H9 (cell line): ENCODE data around the gene ALOX5AP. TPM values are rescaled to one million over a fixed set of nuclear protein-coding genes. Genes with fewer than 3 reads are reported as not detected.

Source experiments
- DNase-seq: peaks from one replicate; pipeline ENCODE4 v3.0.0-alpha.2; 2017
- H2AFZ ChIP-seq: one replicate; pipeline ENCODE4 v1.6.1; 2013; ENCODE audit warnings: mild to moderate bottlenecking, low read length, control low read depth, moderate library complexity
- H2AK5ac ChIP-seq: 2 replicates; pipeline ENCODE4 v1.6.1; 2013; ENCODE audit warnings: low read length, control low read depth, mixed read lengths; ENCODE audit not compliant: insufficient read length
- H2BK120ac ChIP-seq: one replicate; pipeline ENCODE4 v1.6.1; 2013; ENCODE audit warnings: low read depth, mild to moderate bottlenecking, low read length, control low read depth, inconsistent platforms; ENCODE audit not compliant: poor library complexity, severe bottlenecking
- H2BK12ac ChIP-seq: 2 replicates; pipeline ENCODE4 v1.6.1; 2013; ENCODE audit warnings: low read length, control low read depth, mixed read lengths, low read depth; ENCODE audit not compliant: insufficient read length
- H2BK15ac ChIP-seq: 2 replicates; pipeline ENCODE4 v1.6.1; 2013; ENCODE audit warnings: low read depth, low read length, control low read depth
- H2BK20ac ChIP-seq: one replicate; pipeline ENCODE4 v1.6.1; 2013; ENCODE audit warnings: low read depth, mild to moderate bottlenecking, low read length, control low read depth, inconsistent platforms; ENCODE audit not compliant: poor library complexity, severe bottlenecking
- H2BK5ac ChIP-seq: 2 replicates; pipeline ENCODE4 v1.6.1; 2013; ENCODE audit warnings: low read length, control low read depth, mixed read lengths; ENCODE audit not compliant: insufficient read length
- H3K14ac ChIP-seq: 2 replicates; pipeline ENCODE4 v1.6.1; 2013; ENCODE audit warnings: low read length, control low read depth; ENCODE audit not compliant: insufficient read depth
- H3K18ac ChIP-seq: 2 replicates; pipeline ENCODE4 v1.6.1; 2013; ENCODE audit warnings: low read depth, mild to moderate bottlenecking, mixed read lengths, low read length, control low read depth; ENCODE audit not compliant: insufficient read length
- H3K23ac ChIP-seq: 2 replicates; pipeline ENCODE4 v1.6.1; 2013; ENCODE audit warnings: low read length, control low read depth, mixed read lengths, low read depth; ENCODE audit not compliant: insufficient read length
- H3K23me2 ChIP-seq: 2 replicates; pipeline ENCODE4 v1.6.1; 2013; ENCODE audit warnings: low read depth, mild to moderate bottlenecking, mixed read lengths, low read length, control low read depth; ENCODE audit not compliant: insufficient read length, poor library complexity, severe bottlenecking
- H3K27ac ChIP-seq: 2 replicates; pipeline ENCODE4 v1.5.1; 2013; ENCODE audit warnings: low read length, control low read depth, mixed read lengths, low read depth; ENCODE audit not compliant: insufficient read length
- H3K27me3 ChIP-seq: 2 replicates; pipeline ENCODE4 v1.6.1; 2013; ENCODE audit warnings: low read length, control low read depth, inconsistent platforms; ENCODE audit not compliant: insufficient read depth
- H3K4ac ChIP-seq: 2 replicates; pipeline ENCODE4 v1.6.1; 2013; ENCODE audit warnings: low read depth, mild to moderate bottlenecking, control low read depth, inconsistent platforms, low read length, moderate library complexity
- H3K4me1 ChIP-seq: 2 replicates; pipeline ENCODE4 v1.6.1; 2013; ENCODE audit warnings: low read length, control low read depth, inconsistent platforms; ENCODE audit not compliant: insufficient read depth
- H3K4me2 ChIP-seq: 2 replicates; pipeline ENCODE4 v1.6.1; 2013; ENCODE audit warnings: low read length, control low read depth, mixed read lengths; ENCODE audit not compliant: insufficient read length, insufficient read depth
- H3K56ac ChIP-seq: 2 replicates; pipeline ENCODE4 v1.6.1; 2013; ENCODE audit warnings: low read depth, mild to moderate bottlenecking, mixed read lengths, low read length, control low read depth; ENCODE audit not compliant: insufficient read length
- H3K79me1 ChIP-seq: 2 replicates; pipeline ENCODE4 v1.6.1; 2013; ENCODE audit warnings: low read depth, mild to moderate bottlenecking, moderate library complexity, low read length, control low read depth, inconsistent platforms; ENCODE audit not compliant: insufficient read depth, poor library complexity, severe bottlenecking
- H3K79me2 ChIP-seq: 2 replicates; pipeline ENCODE4 v1.6.1; 2013; ENCODE audit warnings: low read length, control low read depth, inconsistent platforms; ENCODE audit not compliant: insufficient read depth
- H3K9ac ChIP-seq: 2 replicates; pipeline ENCODE4 v1.6.1; 2013; ENCODE audit warnings: low read length, control low read depth, mixed read lengths; ENCODE audit not compliant: insufficient read length; ENCODE audit errors: extremely low read depth
- H3K9me3 ChIP-seq: one replicate; pipeline ENCODE4 v1.6.1; 2013; ENCODE audit warnings: low read depth, low read length, inconsistent platforms; ENCODE audit not compliant: control insufficient read depth
- H3T11ph ChIP-seq: one replicate; pipeline ENCODE4 v1.6.1; 2013; ENCODE audit warnings: mild to moderate bottlenecking, low read length, control low read depth, inconsistent platforms
- H4K20me1 ChIP-seq: one replicate; pipeline ENCODE4 v1.6.1; 2013; ENCODE audit not compliant: control insufficient read depth, insufficient read length, insufficient read depth
- H4K5ac ChIP-seq: 2 replicates; pipeline ENCODE4 v1.6.1; 2013; ENCODE audit warnings: low read depth, mild to moderate bottlenecking, mixed read lengths, low read length, control low read depth; ENCODE audit not compliant: insufficient read length
- H4K8ac ChIP-seq: replicated peaks from 2 replicates; pipeline ENCODE4 v1.6.1; 2013; ENCODE audit warnings: low read length, control low read depth, mixed read lengths, low read depth; ENCODE audit not compliant: insufficient read length
- H4K91ac ChIP-seq: 2 replicates; pipeline ENCODE4 v1.6.1; 2013; ENCODE audit warnings: low read depth, mild to moderate bottlenecking, moderate library complexity, mixed read lengths, low read length, control low read depth; ENCODE audit not compliant: insufficient read length
- H3K27ac Mint-ChIP-seq, 3 experiments: 2 replicates in 2 of 3; 3 replicates in 1 of 3; pipeline ENCODE4 v1.8.0; 2020 to 2021; ENCODE audit warnings: mixed read lengths in 3 of 3, mild to moderate bottlenecking in 1 of 3, moderate library complexity in 1 of 3
- H3K27me3 Mint-ChIP-seq: 2 replicates; pipeline ENCODE4 v1.8.0; 2021; ENCODE audit warnings: low read depth, mild to moderate bottlenecking, moderate library complexity, mixed read lengths
- H3K36me3 Mint-ChIP-seq, 3 experiments: 2 replicates in 2 of 3; 3 replicates in 1 of 3; pipeline ENCODE4 v1.8.0; 2020 to 2021; ENCODE audit warnings: low read depth in 3 of 3, mixed read lengths in 3 of 3; ENCODE audit not compliant: insufficient read depth in 1 of 3
- H3K4me1 Mint-ChIP-seq, 2 experiments: 2 replicates each; pipeline ENCODE4 v1.8.0; 2020; ENCODE audit warnings: mixed read lengths in 2 of 2
- H3K4me3 Mint-ChIP-seq, 2 experiments: 2 replicates in 1 of 2; 3 replicates in 1 of 2; pipeline ENCODE4 v1.8.0; 2020 to 2021; ENCODE audit warnings: mild to moderate bottlenecking in 2 of 2, mixed read lengths in 2 of 2, moderate library complexity in 1 of 2
- H3K9me3 Mint-ChIP-seq, 2 experiments: 2 replicates in 1 of 2; 3 replicates in 1 of 2; pipeline ENCODE4 v1.8.0; 2020; ENCODE audit warnings: mild to moderate bottlenecking in 2 of 2, mixed read lengths in 2 of 2, moderate library complexity in 1 of 2
- CTCF ChIP-seq: fragments of 200-600 bp; sonication (generic); conservative IDR thresholded peaks from 3 replicates; pipeline ENCODE4 v1.8.0; 2021; ENCODE audit warnings: antibody characterized with exemption, mild to moderate bottlenecking
- WGBS: extraction: QIAGEN DNeasy Blood & Tissue Kit; methylation state at CpG from one replicate; pipeline ENCODE4 v1.1.7; 2013; ENCODE audit warnings: missing lambda C conversion rate, low lambda C conversion rate, mixed read lengths; ENCODE audit not compliant: insufficient read length; ENCODE audit errors: extremely low coverage; 5-methylcytosine and 5-hydroxymethylcytosine counted together
- total RNA-seq: library from RNA; stranded (reverse); gene quantifications from 2 replicates; pipeline ENCODE4 v1.2.1, GENCODE V29; 2021

Gene ALOX5AP
- total RNA-seq, 1 experiment from 2014 or later = not detected

- no peak overlapping the region for H3K23ac ChIP-seq
- no peaks in the 10 kb centered on the region for H3K23me2 ChIP-seq
- H2AFZ ChIP-seq = no peak overlapping the region
- no peak overlapping the region for H2BK120ac ChIP-seq
- H3K79me2 ChIP-seq = no peaks in the 10 kb centered on the region
- H3K56ac ChIP-seq = no peak overlapping the region
- H3K14ac ChIP-seq = no peak overlapping the region
- no peak overlapping the region for H3K9ac ChIP-seq
- WGBS = no CpG with 5 or more reads among the region's 2 CpGs
- no peak overlapping the region for H3K4me2 ChIP-seq
- peaks cover 6% of the 10 kb centered on the region in 2 experiments for H3K9me3 Mint-ChIP-seq
- H3K9me3 ChIP-seq = no peaks in the 10 kb centered on the region
- no peak overlapping the region for H3K4me3 Mint-ChIP-seq
- H3K27ac Mint-ChIP-seq = no peak overlapping the region
- no peaks in the 10 kb centered on the region for H3K27me3 ChIP-seq
- DNase-seq = no peak
- H2AK5ac ChIP-seq = no peak overlapping the region
- H4K91ac ChIP-seq = no peak overlapping the region
- H2BK15ac ChIP-seq = no peak overlapping the region
- H3K27me3 Mint-ChIP-seq = no peaks in the 10 kb centered on the region
- H3K4me1 ChIP-seq = no peaks in the 10 kb centered on the region
- no peak for TF ChIP-seq CTCF
- no peak overlapping the region for H3K27ac ChIP-seq
- no peak overlapping the region for H3K18ac ChIP-seq
- H4K8ac ChIP-seq = no peak overlapping the region
- H3K36me3 Mint-ChIP-seq = peaks cover 0 to 6% (median 0%) of the 10 kb centered on the region in 3 experiments; a peak in 1 of 7 replicates
- peaks cover 17 to 25% of the 10 kb centered on the region in 2 experiments for H3K4me1 Mint-ChIP-seq
- no peak overlapping the region for H2BK5ac ChIP-seq
- H4K5ac ChIP-seq = no peak overlapping the region
- H2BK12ac ChIP-seq = no peak overlapping the region
- no peaks in the 10 kb centered on the region for H3K79me1 ChIP-seq
- H2BK20ac ChIP-seq = no peak overlapping the region
- no peaks in the 10 kb centered on the region for H4K20me1 ChIP-seq
- H3T11ph ChIP-seq = no peak overlapping the region
- no peak overlapping the region for H3K4ac ChIP-seq
These were observed 41.3 kb downstream of the ALOX5AP start for GRCh38 chr13:30776661-30777060.
